ENCODE measurements around the gene AXIN1. TPM values are rescaled to one million over a fixed set of nuclear protein-coding genes. Genes with fewer than 3 reads are reported as not detected.

The AXIN1 gene
- total and polyA plus RNA-seq, 2 donors (not counting 1 experiment from before 2014, with no cell fraction given), result 5.1 to 18.7 TPM

GRCh38 chr16:354971-355461, 2.5 kb upstream of the AXIN1 start:
- Histone ChIP-seq H3K79me2 (ENCODE audit: control insufficient read depth, insufficient read depth, low read length) (peaks cover 9% of the 10 kb centered on the region), H3K9me3 (ENCODE audit: control insufficient read depth, insufficient read depth, low read depth, low read length) (no peaks in the 10 kb centered on the region), H4K20me1 (ENCODE audit: control insufficient read depth, extremely low read depth, insufficient read depth, low read length) (no peaks in the 10 kb centered on the region), H3K27ac (ENCODE audit: insufficient read depth, low read length) (no peak overlapping the region), H3K4me3 (replicated peaks in 1 of 4; ENCODE audit: control extremely low read depth in 1 of 4, insufficient read depth in 1 of 4, low read depth in 3 of 4, low read length in 4 of 4) (no peak overlapping the region), H2AFZ (ENCODE audit: low read length) (no peak overlapping the region), H3K9ac (ENCODE audit: insufficient read depth, low read length) (no peak overlapping the region), H3K4me2 (ENCODE audit: extremely low read depth, insufficient read depth, low read length) (no peak overlapping the region), H3K4me1 (ENCODE audit: control insufficient read depth, extremely low read depth, insufficient read depth, low read length) (no peaks in the 10 kb centered on the region), H3K27me3 (ENCODE audit: control insufficient read depth, insufficient read depth, low read length) (no peaks in the 10 kb centered on the region), H3K36me3 (ENCODE audit: control insufficient read depth, insufficient read depth, low read length) (peaks cover 2% of the 10 kb centered on the region)
- DNase-seq (ENCODE audit: low read depth in 2 of 2), result no peak
- TF ChIP-seq EZH2 (IDR thresholded peaks at IDR 0.05; ENCODE audit: low read length, missing control alignments) (no peak), CTCF (conservative IDR thresholded peaks at IDR 0.05 in 1 of 2, IDR thresholded peaks at IDR 0.05 in 1 of 2; ENCODE audit: low read depth in 1 of 2, low read length in 2 of 2) (no peak)

GRCh38 chr16:354291-354881, 1.9 kb upstream of the AXIN1 start:
- Histone ChIP-seq H3K27me3 (ENCODE audit: control insufficient read depth, insufficient read depth, low read length) (no peaks in the 10 kb centered on the region), H3K9ac (ENCODE audit: insufficient read depth, low read length) (no peak overlapping the region), H3K79me2 (ENCODE audit: control insufficient read depth, insufficient read depth, low read length) (peaks cover 13% of the 10 kb centered on the region), H3K27ac (ENCODE audit: insufficient read depth, low read length) (no peak overlapping the region), H3K4me2 (ENCODE audit: extremely low read depth, insufficient read depth, low read length) (no peak overlapping the region), H3K36me3 (ENCODE audit: control insufficient read depth, insufficient read depth, low read length) (peaks cover 2% of the 10 kb centered on the region), H3K4me1 (ENCODE audit: control insufficient read depth, extremely low read depth, insufficient read depth, low read length) (peaks cover under 1% of the 10 kb centered on the region), H3K9me3 (ENCODE audit: control insufficient read depth, insufficient read depth, low read depth, low read length) (no peaks in the 10 kb centered on the region), H2AFZ (ENCODE audit: low read length) (no peak overlapping the region), H4K20me1 (ENCODE audit: control insufficient read depth, extremely low read depth, insufficient read depth, low read length) (no peaks in the 10 kb centered on the region), H3K4me3 (replicated peaks in 1 of 4; ENCODE audit: control extremely low read depth in 1 of 4, insufficient read depth in 1 of 4, low read depth in 3 of 4, low read length in 4 of 4) (no peak overlapping the region)
- no peak for DNase-seq (ENCODE audit: low read depth in 2 of 2)
- TF ChIP-seq CTCF (conservative IDR thresholded peaks at IDR 0.05 in 1 of 2, IDR thresholded peaks at IDR 0.05 in 1 of 2; ENCODE audit: low read depth in 1 of 2, low read length in 2 of 2), result no peak

GRCh38 chr16:353404-354290, 1.1 kb upstream of the AXIN1 start:
- no peaks in the 10 kb centered on the region for H3K9me3 ChIP-seq (ENCODE audit: control insufficient read depth, insufficient read depth, low read depth, low read length)
- H3K4me3 ChIP-seq (replicated peaks in 1 of 4; ENCODE audit: control extremely low read depth in 1 of 4, insufficient read depth in 1 of 4, low read depth in 3 of 4, low read length in 4 of 4), result peak overlapping the region in 2 of 4 experiments; percentile 17 to 42
- no peak for TF ChIP-seq CTCF (conservative IDR thresholded peaks at IDR 0.05 in 1 of 2, IDR thresholded peaks at IDR 0.05 in 1 of 2; ENCODE audit: low read depth in 1 of 2, low read length in 2 of 2)
- no peak for TF ChIP-seq EZH2 (IDR thresholded peaks at IDR 0.05; ENCODE audit: low read length, missing control alignments)
- no peak for DNase-seq (ENCODE audit: low read depth in 2 of 2)
- H3K27ac ChIP-seq (ENCODE audit: insufficient read depth, low read length), result no peak overlapping the region
- peak overlapping the region; percentile 68 for H3K4me2 ChIP-seq (ENCODE audit: extremely low read depth, insufficient read depth, low read length)
- no peaks in the 10 kb centered on the region for H3K27me3 ChIP-seq (ENCODE audit: control insufficient read depth, insufficient read depth, low read length)
- peak overlapping the region; percentile 16 for H3K9ac ChIP-seq (ENCODE audit: insufficient read depth, low read length)
- H4K20me1 ChIP-seq (ENCODE audit: control insufficient read depth, extremely low read depth, insufficient read depth, low read length), result no peaks in the 10 kb centered on the region
- peaks cover 2% of the 10 kb centered on the region for H3K36me3 ChIP-seq (ENCODE audit: control insufficient read depth, insufficient read depth, low read length)
- peak overlapping the region; percentile 33 for H2AFZ ChIP-seq (ENCODE audit: low read length)
- peaks cover 4% of the 10 kb centered on the region for H3K4me1 ChIP-seq (ENCODE audit: control insufficient read depth, extremely low read depth, insufficient read depth, low read length)
- H3K79me2 ChIP-seq (ENCODE audit: control insufficient read depth, insufficient read depth, low read length), result peaks cover 16% of the 10 kb centered on the region
